Astrocyte of the hippocampus (primary cell): Measurements from ENCODE around the gene PLIN4.

Source experiments
- DNase-seq: peaks from one replicate; pipeline ENCODE4 v3.0.0; 2011; ENCODE audit warnings: low read depth, low spot score

The PLIN4 gene

DNA sequence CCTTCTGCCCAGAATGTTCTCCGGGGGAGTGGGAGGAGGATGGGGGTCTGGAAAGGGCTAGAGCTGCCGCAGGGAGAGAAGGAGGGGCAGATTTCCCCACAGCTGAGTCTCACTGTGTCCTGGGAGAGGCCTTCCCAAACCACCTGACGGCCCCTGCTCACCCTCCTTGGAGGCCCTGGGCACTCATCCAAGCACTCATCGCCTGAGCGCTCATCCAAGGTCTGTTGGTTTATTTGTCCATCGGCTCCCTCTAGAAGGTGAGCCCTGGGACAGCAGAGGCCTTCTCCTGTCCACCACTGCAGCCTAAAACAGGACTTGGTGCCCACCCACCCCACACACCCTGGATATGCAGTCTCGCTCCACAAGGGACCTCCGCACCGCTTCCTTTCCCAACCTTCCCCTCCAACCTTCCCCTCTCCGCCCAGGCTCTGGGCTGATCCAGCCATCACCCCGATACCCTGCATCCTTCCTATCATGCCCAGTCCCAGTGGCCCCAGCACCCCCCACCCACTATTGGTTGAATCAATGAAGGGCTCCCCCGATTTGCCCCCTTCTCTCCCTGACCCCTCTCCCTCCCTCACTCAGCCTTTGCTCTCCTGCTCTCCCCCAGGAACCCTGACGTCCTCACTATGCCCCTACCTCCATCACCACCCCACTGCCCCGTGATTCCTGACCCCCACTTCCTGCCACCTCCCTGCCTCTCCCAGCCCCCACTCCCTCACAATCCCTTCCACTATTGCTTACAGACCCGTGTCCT lies 62.4 kb downstream of the PLIN4 start:
- DNase-seq = peak; percentile 79

DNA sequence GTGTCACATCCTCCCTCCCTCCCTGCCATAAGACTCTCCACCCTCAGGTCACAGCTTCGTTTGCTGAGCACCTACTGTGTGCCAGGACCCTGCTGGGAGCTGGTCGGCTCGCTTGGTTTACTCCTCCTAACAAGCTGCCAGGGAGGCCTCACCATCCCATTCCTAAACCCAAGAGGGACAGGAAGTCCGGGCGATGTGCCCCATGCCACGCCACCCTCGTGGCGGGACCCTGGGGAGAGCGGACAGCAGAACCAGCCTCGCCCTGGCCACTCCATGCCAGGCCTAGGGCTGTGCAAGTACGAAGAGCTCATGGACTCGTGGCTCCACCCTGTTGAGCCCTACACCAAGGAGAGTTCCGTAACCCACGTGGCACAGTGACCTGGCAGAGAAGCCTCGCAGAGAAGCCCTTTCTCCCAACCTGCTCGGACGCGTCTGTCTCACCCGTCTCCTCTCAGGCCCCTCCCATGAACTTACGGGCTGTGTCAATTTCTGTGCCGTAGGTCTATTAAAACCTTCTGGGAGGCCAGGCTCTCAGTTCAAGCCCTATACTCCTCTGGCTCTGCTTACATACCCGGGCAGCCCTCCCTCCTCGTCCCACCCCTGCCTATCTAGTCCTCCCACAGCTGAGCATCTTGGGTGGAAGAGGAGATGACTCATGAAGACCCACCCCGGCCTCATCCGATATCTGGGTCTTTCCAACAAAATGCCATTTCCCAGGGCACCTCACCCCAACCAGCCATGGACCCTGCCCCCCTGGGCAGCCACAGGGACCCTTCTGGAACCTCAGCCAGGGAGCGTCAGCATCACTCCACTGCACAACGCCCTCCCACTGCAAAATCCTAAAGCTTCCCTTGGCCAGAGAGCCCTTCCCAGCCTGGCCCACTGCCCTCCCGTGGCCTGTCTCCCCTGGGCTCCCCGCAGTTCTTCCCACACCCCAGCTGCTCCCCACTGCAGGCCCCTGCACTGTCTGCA lies 63.3 kb downstream of the PLIN4 start:
- no peak for DNase-seq

DNA sequence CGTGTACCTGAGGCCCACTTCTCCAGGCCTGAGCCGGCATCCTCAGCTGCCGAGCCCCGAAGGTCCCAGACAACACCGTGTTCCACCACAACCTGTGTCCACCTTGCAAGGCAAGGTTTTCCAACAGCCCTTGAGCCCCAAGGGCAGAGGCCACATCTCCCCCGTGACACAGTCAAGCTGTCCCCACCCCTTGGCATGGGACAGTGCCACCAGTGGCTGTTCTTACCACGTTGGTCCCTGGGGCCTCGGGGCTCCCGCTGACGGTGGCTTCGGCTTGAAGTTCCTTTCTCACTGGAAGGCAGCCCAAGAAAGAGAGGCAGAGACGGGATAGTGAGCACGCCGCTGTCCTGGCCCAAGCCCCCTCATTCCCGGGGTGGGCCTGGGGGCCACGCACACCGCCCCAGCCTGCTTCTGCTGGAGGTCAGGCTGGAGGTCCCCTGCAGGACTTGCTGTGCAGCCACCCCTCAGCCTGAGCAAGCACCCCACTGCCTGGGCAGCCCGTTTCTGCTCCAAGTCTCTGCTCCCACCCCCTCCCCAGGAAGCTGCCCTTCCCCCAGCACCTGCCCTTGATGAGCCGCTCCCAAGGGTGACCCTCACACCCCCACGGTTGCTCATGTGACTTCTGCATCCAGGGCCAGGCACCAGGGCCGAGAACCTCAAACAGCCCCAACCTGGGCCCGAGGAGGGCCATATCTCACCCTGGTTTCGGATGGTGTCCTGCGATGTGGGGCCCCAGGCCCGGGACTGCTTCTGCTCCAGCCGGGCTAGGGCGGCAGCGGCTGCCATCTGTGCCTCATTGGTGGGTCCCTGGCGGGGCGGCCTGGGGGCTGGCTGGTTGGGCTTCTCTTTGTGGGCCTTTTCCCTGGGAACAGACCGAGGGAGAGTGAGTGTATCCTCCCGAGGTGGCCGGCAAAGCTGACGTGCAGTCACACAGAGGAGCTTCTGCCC lies 64.8 kb downstream of the PLIN4 start:
- DNase-seq = no peak

DNA sequence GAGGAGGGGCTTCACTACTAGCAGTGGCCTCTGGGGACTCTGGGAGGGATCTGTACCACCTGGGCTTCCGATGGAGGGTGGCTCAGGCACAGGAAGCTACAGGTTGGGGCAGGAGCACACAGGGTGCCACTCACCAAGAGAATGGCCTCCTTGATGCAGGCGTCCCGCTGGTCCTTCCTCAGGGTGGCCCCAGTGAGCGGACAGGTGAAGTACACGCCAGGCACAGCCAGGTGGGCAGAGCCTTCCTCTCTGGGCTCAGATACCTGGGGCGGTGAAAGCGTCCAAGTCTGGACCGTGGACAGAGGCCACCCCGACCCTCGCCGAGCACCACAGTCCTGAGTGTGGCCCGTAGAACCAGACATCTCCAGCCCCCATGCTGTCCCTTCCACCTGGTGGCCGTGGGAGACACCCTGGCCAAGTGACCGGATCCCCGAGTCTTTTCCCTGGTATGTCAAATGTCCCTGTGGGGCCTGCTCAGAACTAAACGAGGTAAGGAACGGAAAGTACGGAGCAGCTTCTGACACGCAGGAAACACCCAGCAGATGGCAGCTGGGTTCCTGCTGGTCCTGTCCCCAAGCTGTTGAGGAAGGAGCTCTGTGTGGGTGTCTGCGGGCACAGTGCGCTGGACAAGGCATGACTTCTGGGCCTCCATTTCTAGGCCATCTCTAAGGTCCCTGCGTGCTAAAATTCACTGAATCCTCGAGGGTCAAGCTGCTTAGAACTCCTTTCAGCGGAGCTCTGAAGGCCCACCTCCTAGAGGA lies 65.9 kb downstream of the PLIN4 start:
- no peak for DNase-seq
